DND-41 (cell line): ENCODE results near the gene FCSK.

Experiments
- ATAC-seq: fragments of 200-7000 bp; cut with Tn5 transposase; 3 replicates; pipeline ENCODE4 v1.9.1; 2021; ENCODE audit warnings: low read depth; ENCODE audit not compliant: insufficient read depth
- DNase-seq: peaks from one replicate; pipeline ENCODE4 v3.0.0-alpha.2; 2020
- H2AFZ ChIP-seq: 2 replicates; pipeline ENCODE4 v1.6.0; 2012; ENCODE audit warnings: low read depth, low read length
- H3K27ac ChIP-seq: 2 replicates; pipeline ENCODE4 v1.5.1; 2012; ENCODE audit warnings: low read length, inconsistent platforms
- H3K27me3 ChIP-seq: fragments of 200-600 bp; sonication (generic); 2 replicates; pipeline ENCODE4 v1.6.0; 2012; ENCODE audit warnings: low read length, mild to moderate bottlenecking, inconsistent platforms; ENCODE audit not compliant: insufficient read depth, poor library complexity
- H3K36me3 ChIP-seq: 2 replicates; pipeline ENCODE4 v1.5.1; 2012; ENCODE audit warnings: low read length, inconsistent platforms; ENCODE audit not compliant: insufficient read depth
- H3K4me1 ChIP-seq: 2 replicates; pipeline ENCODE4 v1.5.1; 2012; ENCODE audit warnings: mild to moderate bottlenecking, low read length; ENCODE audit not compliant: insufficient read depth
- H3K4me2 ChIP-seq: 2 replicates; pipeline ENCODE4 v1.6.0; 2012; ENCODE audit warnings: mild to moderate bottlenecking, moderate library complexity, low read length, inconsistent platforms; ENCODE audit not compliant: insufficient read depth
- H3K4me3 ChIP-seq, 2 experiments: fragments of 200-600 bp in 1 of 2; shearing (Covaris generic) in 1 of 2; 2 replicates each; pipeline ENCODE4 v1.5.1; 2012 to 2016; ENCODE audit warnings: inconsistent platforms in 2 of 2, low read length in 2 of 2, mild to moderate bottlenecking in 2 of 2, low read depth in 1 of 2, moderate library complexity in 1 of 2
- H3K79me2 ChIP-seq: 2 replicates; pipeline ENCODE4 v1.6.0; 2012; ENCODE audit warnings: low read length, inconsistent platforms; ENCODE audit not compliant: insufficient read depth
- H3K9ac ChIP-seq: 2 replicates; pipeline ENCODE4 v1.6.0; 2012; ENCODE audit warnings: low read depth, mild to moderate bottlenecking, inconsistent platforms, low read length, moderate library complexity
- H3K9me3 ChIP-seq: 2 replicates; pipeline ENCODE4 v1.5.1; 2012; ENCODE audit warnings: low read length, moderate library complexity, mild to moderate bottlenecking, inconsistent platforms; ENCODE audit not compliant: insufficient read depth, severe bottlenecking
- H4K20me1 ChIP-seq: 2 replicates; pipeline ENCODE4 v1.6.0; 2012; ENCODE audit warnings: low read length; ENCODE audit not compliant: insufficient read depth
- EZH2 ChIP-seq: IDR thresholded peaks from 3 replicates; pipeline ENCODE4 v1.6.1; 2012; ENCODE audit warnings: borderline replicate concordance, low read depth, mild to moderate bottlenecking, moderate library complexity, low read length, inconsistent platforms; ENCODE audit not compliant: severe bottlenecking
- TF ChIP-seq, protein P1 (sequence below): IDR thresholded peaks from 2 replicates; pipeline ENCODE4 v1.5.1; 2012; ENCODE audit warnings: borderline replicate concordance, low read length, moderate library complexity, mild to moderate bottlenecking; ENCODE audit not compliant: poor library complexity, severe bottlenecking; ENCODE audit errors: extremely low read depth

FCSK gene

DNA sequence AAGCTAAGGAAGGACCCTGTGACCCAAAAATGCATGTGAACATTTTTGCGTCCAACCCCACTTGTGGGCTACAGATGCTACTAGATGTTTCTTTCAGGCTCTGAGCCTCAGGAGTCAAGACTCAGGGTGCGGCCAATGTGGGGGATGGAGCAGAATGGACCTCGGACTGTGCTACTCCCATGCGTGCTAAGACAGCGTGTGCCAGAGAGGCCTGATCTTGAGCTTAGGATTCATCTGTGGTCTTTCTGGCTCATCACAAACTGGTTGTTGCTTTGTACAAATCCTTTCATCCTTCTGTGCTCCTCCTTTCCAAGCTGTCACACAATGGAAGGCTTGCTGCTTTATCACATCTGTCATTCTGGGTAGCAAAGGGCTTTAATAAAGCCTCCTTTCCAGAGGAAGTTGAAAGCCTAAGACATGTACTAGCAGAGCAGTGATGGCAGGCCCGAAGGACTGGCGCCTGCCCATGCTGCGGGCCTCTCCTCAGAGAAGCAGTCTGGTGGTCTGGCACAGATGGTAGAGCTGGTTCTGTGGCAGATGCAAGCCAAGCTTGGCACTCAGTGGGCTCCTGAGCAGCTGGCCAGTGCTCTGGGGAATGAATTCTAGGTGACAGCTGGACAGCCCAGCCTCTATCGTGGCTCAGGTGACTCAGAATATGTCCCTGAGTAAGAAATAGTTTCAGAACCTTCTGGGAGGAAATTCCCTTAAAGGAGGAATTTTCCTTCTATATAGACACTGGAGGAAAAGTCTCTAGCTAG, 41.2 kb downstream of the FCSK start:
- Histone ChIP-seq H3K4me2 (no peak overlapping the region), H3K27me3 (no peaks in the 10 kb centered on the region), H3K79me2 (no peaks in the 10 kb centered on the region), H3K4me3 (no peak overlapping the region), H3K27ac (no peak overlapping the region), H2AFZ (no peak overlapping the region), H4K20me1 (no peaks in the 10 kb centered on the region), H3K9me3 (no peaks in the 10 kb centered on the region), H3K9ac (no peak overlapping the region), H3K36me3 (peaks cover 48% of the 10 kb centered on the region), H3K4me1 (no peaks in the 10 kb centered on the region)
- no peak for TF ChIP-seq EZH2
- TF ChIP-seq, protein P1, sequence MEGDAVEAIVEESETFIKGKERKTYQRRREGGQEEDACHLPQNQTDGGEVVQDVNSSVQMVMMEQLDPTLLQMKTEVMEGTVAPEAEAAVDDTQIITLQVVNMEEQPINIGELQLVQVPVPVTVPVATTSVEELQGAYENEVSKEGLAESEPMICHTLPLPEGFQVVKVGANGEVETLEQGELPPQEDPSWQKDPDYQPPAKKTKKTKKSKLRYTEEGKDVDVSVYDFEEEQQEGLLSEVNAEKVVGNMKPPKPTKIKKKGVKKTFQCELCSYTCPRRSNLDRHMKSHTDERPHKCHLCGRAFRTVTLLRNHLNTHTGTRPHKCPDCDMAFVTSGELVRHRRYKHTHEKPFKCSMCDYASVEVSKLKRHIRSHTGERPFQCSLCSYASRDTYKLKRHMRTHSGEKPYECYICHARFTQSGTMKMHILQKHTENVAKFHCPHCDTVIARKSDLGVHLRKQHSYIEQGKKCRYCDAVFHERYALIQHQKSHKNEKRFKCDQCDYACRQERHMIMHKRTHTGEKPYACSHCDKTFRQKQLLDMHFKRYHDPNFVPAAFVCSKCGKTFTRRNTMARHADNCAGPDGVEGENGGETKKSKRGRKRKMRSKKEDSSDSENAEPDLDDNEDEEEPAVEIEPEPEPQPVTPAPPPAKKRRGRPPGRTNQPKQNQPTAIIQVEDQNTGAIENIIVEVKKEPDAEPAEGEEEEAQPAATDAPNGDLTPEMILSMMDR = no peak
- ATAC-seq (no peak), DNase-seq (no peak)

DNA sequence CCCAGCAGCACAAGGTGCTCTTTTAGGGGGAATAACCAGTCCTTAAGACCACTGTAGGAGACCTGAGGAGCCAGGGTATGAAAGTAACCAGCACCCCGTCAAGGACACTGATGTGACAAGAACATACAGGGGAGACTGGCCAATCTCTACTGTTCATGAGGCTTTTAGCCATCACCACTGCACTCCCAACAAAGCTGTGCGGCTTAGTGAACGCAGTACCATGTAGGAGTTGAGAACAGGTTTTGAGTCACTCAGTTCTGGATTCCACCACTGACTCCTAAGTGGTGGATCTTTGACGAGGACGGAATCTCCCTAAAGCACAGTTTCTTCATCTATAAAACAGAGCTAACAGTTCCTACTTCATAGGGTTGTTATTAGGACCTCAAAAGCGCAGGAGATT, 42.1 kb downstream of the FCSK start:
- no peaks in the 10 kb centered on the region for H3K27me3 ChIP-seq
- H3K4me2 ChIP-seq = no peak overlapping the region
- H3K27ac ChIP-seq = no peak overlapping the region
- no peaks in the 10 kb centered on the region for H4K20me1 ChIP-seq
- H3K9me3 ChIP-seq = no peaks in the 10 kb centered on the region
- no peak overlapping the region for H3K9ac ChIP-seq
- H3K4me3 ChIP-seq = no peak overlapping the region
- ATAC-seq (no peak), DNase-seq (no peak)
- H3K36me3 ChIP-seq = peaks cover 48% of the 10 kb centered on the region
- H2AFZ ChIP-seq = no peak overlapping the region
- TF ChIP-seq EZH2 = no peak
- TF ChIP-seq, protein P1 = no peak
- H3K4me1 ChIP-seq = no peaks in the 10 kb centered on the region
- no peaks in the 10 kb centered on the region for H3K79me2 ChIP-seq

DNA sequence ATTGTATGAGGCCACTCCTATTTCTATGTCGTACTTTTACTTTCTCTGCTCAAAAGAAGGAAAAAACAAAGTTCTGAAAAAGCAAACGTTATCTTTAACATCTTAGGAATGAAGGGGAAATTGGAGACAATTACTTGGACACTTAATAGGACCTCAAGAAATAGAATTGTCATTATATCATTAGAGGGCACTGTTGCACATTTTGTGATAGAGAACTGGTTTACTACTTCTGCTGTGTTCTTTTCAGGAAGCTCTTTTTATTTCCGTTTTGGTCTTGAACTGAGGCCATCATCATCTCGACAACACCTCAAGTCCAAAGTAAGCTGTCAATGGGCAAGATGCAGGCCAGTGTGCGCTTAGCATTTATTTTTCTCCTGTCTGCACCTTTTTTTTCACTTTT, 54.4 kb downstream of the FCSK start:
- Histone ChIP-seq H3K36me3 (peaks cover 64% of the 10 kb centered on the region), H2AFZ (no peak overlapping the region), H3K9ac (no peak overlapping the region), H3K9me3 (no peaks in the 10 kb centered on the region), H4K20me1 (no peaks in the 10 kb centered on the region), H3K27me3 (no peaks in the 10 kb centered on the region), H3K27ac (no peak overlapping the region), H3K4me1 (no peaks in the 10 kb centered on the region), H3K4me3 (no peak overlapping the region), H3K4me2 (no peak overlapping the region), H3K79me2 (no peaks in the 10 kb centered on the region)
- DNase-seq = no peak
- no peak for TF ChIP-seq EZH2
- TF ChIP-seq, protein P1 = peak; percentile 29
- peak; percentile 50; the same call in 1 of the 3 replicates for ATAC-seq
